ENCODE results near the gene SCUBE2.

The SCUBE2 gene

GRCh38 chr11:9091044-9091922, at the start of gene SCUBE2:
TSS of gene SCUBE2 (minus strand) at chr11:9091599. CDS start at chr11:9091528, 71 bp downstream.
- H3K4me3 ChIP-seq (ENCODE audit: low read length), result no peak within 1 kb of the TSS
- H3K27me3 ChIP-seq (ENCODE audit: control insufficient read depth, insufficient read depth, low read length), result peaks cover 43% of the 10 kb centered on the region
- no peaks in the 10 kb centered on the region for H3K36me3 ChIP-seq (ENCODE audit: control insufficient read depth, insufficient read depth, low read length)
- H3K9ac ChIP-seq (ENCODE audit: low read length), result no peak within 1 kb of the TSS
- H3K4me1 ChIP-seq (ENCODE audit: control insufficient read depth, insufficient read depth, low read length), result no peaks in the 10 kb centered on the region
- H3K9me3 ChIP-seq (ENCODE audit: control insufficient read depth, low read length), result no peaks in the 10 kb centered on the region

- no peak overlapping the region for H3K9ac ChIP-seq (ENCODE audit: low read length)
- H3K27me3 ChIP-seq (ENCODE audit: control insufficient read depth, insufficient read depth, low read length), result no peaks in the 10 kb centered on the region
- H3K4me3 ChIP-seq (ENCODE audit: low read length), result no peak overlapping the region
- H3K9me3 ChIP-seq (ENCODE audit: control insufficient read depth, low read length), result no peaks in the 10 kb centered on the region
- no peaks in the 10 kb centered on the region for H3K36me3 ChIP-seq (ENCODE audit: control insufficient read depth, insufficient read depth, low read length)
- peaks cover 24% of the 10 kb centered on the region for H3K4me1 ChIP-seq (ENCODE audit: control insufficient read depth, insufficient read depth, low read length)
Observed at GRCh38 chr11:9141186-9141585, 49.8 kb upstream of the SCUBE2 start.

GRCh38 chr11:9139628-9140357, 48.4 kb upstream of the SCUBE2 start:
- H3K36me3 ChIP-seq (ENCODE audit: control insufficient read depth, insufficient read depth, low read length), result no peaks in the 10 kb centered on the region

GRCh38 chr11:9138612-9139579, 47.5 kb upstream of the SCUBE2 start:
- Histone ChIP-seq H3K4me3 (ENCODE audit: low read length) (no peak overlapping the region), H3K9ac (ENCODE audit: low read length) (no peak overlapping the region), H3K27me3 (ENCODE audit: control insufficient read depth, insufficient read depth, low read length) (no peaks in the 10 kb centered on the region), H3K4me1 (ENCODE audit: control insufficient read depth, insufficient read depth, low read length) (peaks cover 24% of the 10 kb centered on the region), H3K9me3 (ENCODE audit: control insufficient read depth, low read length) (no peaks in the 10 kb centered on the region), H3K36me3 (ENCODE audit: control insufficient read depth, insufficient read depth, low read length) (no peaks in the 10 kb centered on the region)

More at GRCh38 chr11:9139628-9140357, 48.4 kb upstream of the SCUBE2 start:
- Histone ChIP-seq H3K4me1 (ENCODE audit: control insufficient read depth, insufficient read depth, low read length) (peaks cover 24% of the 10 kb centered on the region), H3K9ac (ENCODE audit: low read length) (no peak overlapping the region), H3K4me3 (ENCODE audit: low read length) (no peak overlapping the region), H3K9me3 (ENCODE audit: control insufficient read depth, low read length) (no peaks in the 10 kb centered on the region), H3K27me3 (ENCODE audit: control insufficient read depth, insufficient read depth, low read length) (no peaks in the 10 kb centered on the region)

GRCh38 chr11:9138133-9138453, 46.7 kb upstream of the SCUBE2 start:
- no peak overlapping the region for H3K4me3 ChIP-seq (ENCODE audit: low read length)
- peaks cover 24% of the 10 kb centered on the region for H3K4me1 ChIP-seq (ENCODE audit: control insufficient read depth, insufficient read depth, low read length)
- no peaks in the 10 kb centered on the region for H3K9me3 ChIP-seq (ENCODE audit: control insufficient read depth, low read length)
- no peaks in the 10 kb centered on the region for H3K27me3 ChIP-seq (ENCODE audit: control insufficient read depth, insufficient read depth, low read length)
- no peak overlapping the region for H3K9ac ChIP-seq (ENCODE audit: low read length)
- H3K36me3 ChIP-seq (ENCODE audit: control insufficient read depth, insufficient read depth, low read length), result no peaks in the 10 kb centered on the region

- H3K4me3 ChIP-seq (ENCODE audit: low read length), result no peak overlapping the region
- H3K9ac ChIP-seq (ENCODE audit: low read length), result peak overlapping the region; percentile 15
- H3K27me3 ChIP-seq (ENCODE audit: control insufficient read depth, insufficient read depth, low read length), result no peaks in the 10 kb centered on the region
- no peaks in the 10 kb centered on the region for H3K9me3 ChIP-seq (ENCODE audit: control insufficient read depth, low read length)
- H3K36me3 ChIP-seq (ENCODE audit: control insufficient read depth, insufficient read depth, low read length), result no peaks in the 10 kb centered on the region
- peaks cover 24% of the 10 kb centered on the region for H3K4me1 ChIP-seq (ENCODE audit: control insufficient read depth, insufficient read depth, low read length)
Observed at GRCh38 chr11:9137293-9138132, 46.1 kb upstream of the SCUBE2 start.

GRCh38 chr11:9136741-9137140, 45.3 kb upstream of the SCUBE2 start:
- no peaks in the 10 kb centered on the region for H3K27me3 ChIP-seq (ENCODE audit: control insufficient read depth, insufficient read depth, low read length)
- peaks cover 24% of the 10 kb centered on the region for H3K4me1 ChIP-seq (ENCODE audit: control insufficient read depth, insufficient read depth, low read length)
- no peak overlapping the region for H3K4me3 ChIP-seq (ENCODE audit: low read length)
- H3K9me3 ChIP-seq (ENCODE audit: control insufficient read depth, low read length), result no peaks in the 10 kb centered on the region
- no peak overlapping the region for H3K9ac ChIP-seq (ENCODE audit: low read length)
- no peaks in the 10 kb centered on the region for H3K36me3 ChIP-seq (ENCODE audit: control insufficient read depth, insufficient read depth, low read length)

GRCh38 chr11:9133956-9134355, 42.6 kb upstream of the SCUBE2 start:
- H3K36me3 ChIP-seq (ENCODE audit: control insufficient read depth, insufficient read depth, low read length), result no peaks in the 10 kb centered on the region
- no peak overlapping the region for H3K4me3 ChIP-seq (ENCODE audit: low read length)
- no peak overlapping the region for H3K9ac ChIP-seq (ENCODE audit: low read length)
- no peaks in the 10 kb centered on the region for H3K9me3 ChIP-seq (ENCODE audit: control insufficient read depth, low read length)
- no peaks in the 10 kb centered on the region for H3K27me3 ChIP-seq (ENCODE audit: control insufficient read depth, insufficient read depth, low read length)
- peaks cover 17% of the 10 kb centered on the region for H3K4me1 ChIP-seq (ENCODE audit: control insufficient read depth, insufficient read depth, low read length)

GRCh38 chr11:9132203-9132878, 40.9 kb upstream of the SCUBE2 start:
- Histone ChIP-seq H3K9me3 (ENCODE audit: control insufficient read depth, low read length) (no peaks in the 10 kb centered on the region), H3K27me3 (ENCODE audit: control insufficient read depth, insufficient read depth, low read length) (no peaks in the 10 kb centered on the region), H3K9ac (ENCODE audit: low read length) (no peak overlapping the region), H3K4me3 (ENCODE audit: low read length) (no peak overlapping the region), H3K36me3 (ENCODE audit: control insufficient read depth, insufficient read depth, low read length) (no peaks in the 10 kb centered on the region), H3K4me1 (ENCODE audit: control insufficient read depth, insufficient read depth, low read length) (peaks cover 3% of the 10 kb centered on the region)

GRCh38 chr11:9130297-9130696, 38.9 kb upstream of the SCUBE2 start:
- Histone ChIP-seq H3K4me3 (ENCODE audit: low read length) (no peak overlapping the region), H3K4me1 (ENCODE audit: control insufficient read depth, insufficient read depth, low read length) (no peaks in the 10 kb centered on the region), H3K36me3 (ENCODE audit: control insufficient read depth, insufficient read depth, low read length) (no peaks in the 10 kb centered on the region), H3K27me3 (ENCODE audit: control insufficient read depth, insufficient read depth, low read length) (no peaks in the 10 kb centered on the region), H3K9ac (ENCODE audit: low read length) (no peak overlapping the region), H3K9me3 (ENCODE audit: control insufficient read depth, low read length) (no peaks in the 10 kb centered on the region)

- Histone ChIP-seq H3K4me1 (ENCODE audit: control insufficient read depth, insufficient read depth, low read length) (no peaks in the 10 kb centered on the region), H3K9ac (ENCODE audit: low read length) (no peak overlapping the region), H3K4me3 (ENCODE audit: low read length) (no peak overlapping the region), H3K9me3 (ENCODE audit: control insufficient read depth, low read length) (no peaks in the 10 kb centered on the region), H3K27me3 (ENCODE audit: control insufficient read depth, insufficient read depth, low read length) (no peaks in the 10 kb centered on the region), H3K36me3 (ENCODE audit: control insufficient read depth, insufficient read depth, low read length) (no peaks in the 10 kb centered on the region)
Observed at GRCh38 chr11:9126636-9127035, 35.2 kb upstream of the SCUBE2 start.

Measured in mucosa of stomach (tissue), 1 donor.